T-cell (primary cell): Measurements from ENCODE around the gene CDHR1. TPM values are rescaled to one million over a fixed set of nuclear protein-coding genes. Genes with fewer than 3 reads are reported as not detected.

Source experiments
- ATAC-seq, 4 experiments: fragments of 200-7000 bp in 3 of 4; fragments of 150-1000 bp in 1 of 4; cut with Tn5 transposase; replicated peaks in 1 of 4; 1 replicate in 3 of 4; 2 replicates in 1 of 4; pipeline ENCODE4 v1.10.0; 2021; ENCODE audit warnings: moderate library complexity in 3 of 4, mild to moderate bottlenecking in 2 of 4, moderate number of reproducible peaks in 1 of 4
- CTCF ChIA-PET, 2 donors: fragments of 300-600 bp; sonication (Branson Sonifier 250); formaldehyde crosslinking; loops; one replicate each; lab custom pipeline; 2022; ENCODE audit warnings: antibody characterized with exemption in 2 of 2; lab: Charles Lee
- POLR2A ChIA-PET, 2 donors: fragments of 300-600 bp; sonication (Branson Sonifier 250); formaldehyde crosslinking; loops; one replicate each; lab custom pipeline; 2022; ENCODE audit warnings: antibody characterized with exemption in 2 of 2; lab: Charles Lee
- DNase-seq, 35 experiments: peaks; one replicate each; pipeline versions ENCODE4 v3.0.0 to v3.0.0-alpha.2; 2013 to 2023
- H3K27ac ChIP-seq: one replicate; pipeline ENCODE4 v1.5.1; 2013; ENCODE audit warnings: low read length
- H3K27me3 ChIP-seq, 2 experiments: replicated peaks in 1 of 2; 1 replicate in 1 of 2; 2 replicates in 1 of 2; pipeline versions ENCODE4 v1.6.1 to v1.7.0; 2013; ENCODE audit warnings: low read length in 1 of 2, mixed read lengths in 1 of 2; ENCODE audit not compliant: control insufficient read depth in 2 of 2, insufficient read depth in 2 of 2; ENCODE audit errors: extremely low read depth in 1 of 2
- H3K36me3 ChIP-seq, 2 donors: 1 replicate in 1 of 2; 2 replicates in 1 of 2; pipeline versions ENCODE4 v1.6.1 to v1.7.0; 2013; ENCODE audit warnings: low read length in 1 of 2; ENCODE audit not compliant: control insufficient read depth in 2 of 2, insufficient read depth in 1 of 2; ENCODE audit errors: extremely low read depth in 1 of 2
- H3K4me1 ChIP-seq, 2 experiments: 1 replicate in 1 of 2; 2 replicates in 1 of 2; pipeline versions ENCODE4 v1.6.1 to v1.7.0; 2013; ENCODE audit warnings: low read length in 2 of 2, mixed read lengths in 1 of 2; ENCODE audit not compliant: insufficient read depth in 2 of 2, control insufficient read depth in 1 of 2; ENCODE audit errors: extremely low read depth in 1 of 2
- H3K4me3 ChIP-seq, 2 donors: 1 replicate in 1 of 2; 2 replicates in 1 of 2; pipeline versions ENCODE4 v1.5.1 to v1.7.0; 2013; ENCODE audit warnings: mild to moderate bottlenecking in 2 of 2, low read length in 1 of 2, moderate library complexity in 1 of 2; ENCODE audit not compliant: control insufficient read depth in 1 of 2; ENCODE audit errors: extremely low read depth in 1 of 2
- H3K9me3 ChIP-seq: 2 replicates; pipeline ENCODE4 v1.7.0; 2013
- H3K27ac Mint-ChIP-seq, 2 donors: one replicate each; pipeline ENCODE4 v1.8.0; 2020 to 2021; ENCODE audit warnings: mild to moderate bottlenecking in 2 of 2, mixed read lengths in 2 of 2
- H3K27me3 Mint-ChIP-seq, 2 donors: one replicate each; pipeline ENCODE4 v1.8.0; 2021 to 2022; ENCODE audit warnings: mixed read lengths in 2 of 2
- H3K36me3 Mint-ChIP-seq: one replicate; pipeline ENCODE4 v1.8.0; 2021; ENCODE audit warnings: mixed read lengths
- H3K4me1 Mint-ChIP-seq, 3 donors: one replicate each; pipeline ENCODE4 v1.8.0; 2020 to 2022; ENCODE audit warnings: mixed read lengths in 3 of 3, mild to moderate bottlenecking in 1 of 3
- H3K4me3 Mint-ChIP-seq, 3 donors: one replicate each; pipeline ENCODE4 v1.8.0; 2020 to 2022; ENCODE audit warnings: mild to moderate bottlenecking in 3 of 3, mixed read lengths in 3 of 3, moderate library complexity in 3 of 3
- H3K9me3 Mint-ChIP-seq, 3 donors: one replicate each; pipeline ENCODE4 v1.8.0; 2020 to 2022; ENCODE audit warnings: mixed read lengths in 3 of 3
- WGBS: methylation state at CpG from one replicate; pipeline ENCODE4 v1.1.5; 2013; ENCODE audit warnings: missing lambda C conversion rate; ENCODE audit not compliant: insufficient coverage; 5-methylcytosine and 5-hydroxymethylcytosine counted together
- total RNA-seq, 35 experiments: library from RNA in 6 of 35; stranded (reverse) in 6 of 35; fragments of 120-200 nt in 1 of 35; gene quantifications; one replicate each; pipeline versions ENCODE4 v1.2.1 to v1.2.4 and lab custom pipeline; 2013 to 2026

The CDHR1 gene
- total RNA-seq, 5 donors from 2014 or later (not counting 1 experiment from before 2014, with no cell fraction given): 0.41 to 2.1 (median 1.1) TPM

DNA sequence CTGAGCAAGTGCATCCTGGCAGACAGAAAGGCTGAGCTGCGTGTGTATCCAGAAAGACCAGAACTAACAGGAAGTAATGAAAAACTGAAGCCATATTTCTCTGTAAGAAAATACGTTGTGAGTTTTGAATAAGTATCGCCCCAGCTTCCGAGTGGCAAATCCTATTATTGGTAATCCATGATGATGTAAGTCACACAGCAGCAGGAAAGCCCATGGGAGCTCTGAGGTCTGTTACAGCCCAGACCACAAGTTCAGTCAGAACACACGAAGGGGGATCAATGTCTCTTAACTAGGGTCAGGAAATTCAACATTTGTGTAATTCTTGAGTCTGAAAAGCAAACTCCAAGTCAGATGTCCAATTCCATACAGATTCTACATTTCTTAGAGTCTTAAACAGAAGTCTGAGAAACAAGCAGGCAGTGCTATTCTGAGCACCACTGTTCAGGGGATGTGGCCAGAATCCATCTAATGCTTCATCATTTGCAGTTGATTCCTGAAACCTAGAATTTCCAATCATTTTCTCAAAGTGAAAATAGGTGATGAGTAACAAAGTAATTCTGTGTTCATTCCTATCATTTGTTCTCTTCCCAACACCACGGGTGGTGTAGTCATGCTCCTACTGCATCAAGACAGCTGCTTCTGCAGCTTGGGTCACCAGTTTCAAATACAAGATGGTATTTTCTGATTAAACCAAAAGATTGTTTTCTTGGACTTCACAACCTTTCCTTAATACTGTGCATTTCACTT, 31.3 kb downstream of the CDHR1 start, which contains the start of gene LRIT2:
TSS of gene LRIT2 (minus strand) at position 118 of the 747 bp plus-strand sequence. CDS start at position 94, 24 bp downstream.
- H3K36me3 Mint-ChIP-seq: no peaks in the 10 kb centered on the region

DNA sequence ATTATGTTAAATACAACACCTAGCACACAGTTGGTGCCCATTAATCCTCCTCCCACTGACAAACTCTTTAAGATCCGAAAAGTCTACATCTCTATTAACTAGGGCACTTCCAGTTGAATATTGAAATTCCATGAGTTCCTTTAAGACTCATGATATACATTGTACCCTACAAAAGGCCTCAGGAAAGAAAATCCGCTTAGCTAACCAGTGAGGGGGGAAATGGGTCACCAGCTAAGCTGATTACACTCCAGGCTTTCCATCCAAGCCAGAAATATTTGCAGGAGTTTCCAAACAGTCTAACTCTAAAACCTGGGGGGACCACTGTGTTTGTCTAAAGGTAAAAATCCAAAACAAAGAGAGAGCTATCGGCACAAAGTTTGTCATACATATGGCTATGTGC, 32.3 kb downstream of the CDHR1 start:
- peaks cover 29 to 42% of the 10 kb centered on the region in 2 donors for H3K27me3 Mint-ChIP-seq
- no peaks in the 10 kb centered on the region for H3K36me3 ChIP-seq
- no peak overlapping the region for H3K4me3 ChIP-seq
- ChIA-PET POLR2A (no interaction called here), CTCF (interaction anchor here in 1 of 2 donors (0.7 kb wide), 1 partner anchor 277 kb away, joined by 3 read pairs; no protein-coding TSS in a partner anchor)
- no peaks in the 10 kb centered on the region for H3K4me1 Mint-ChIP-seq
- no peak for DNase-seq
- H3K4me3 Mint-ChIP-seq: no peak overlapping the region
- H3K27ac ChIP-seq: no peak overlapping the region
- H3K9me3 ChIP-seq: no peaks in the 10 kb centered on the region
- no peaks in the 10 kb centered on the region for H3K36me3 Mint-ChIP-seq
- H3K27me3 ChIP-seq: peaks cover 4 to 21% of the 10 kb centered on the region in 2 experiments
- 100% methylated on average over 1 of the region's 3 CpGs for WGBS
- no peaks in the 10 kb centered on the region for H3K9me3 Mint-ChIP-seq
- H3K4me1 ChIP-seq: no peaks in the 10 kb centered on the region
- ATAC-seq: no peak
- H3K27ac Mint-ChIP-seq: no peak overlapping the region

More for the DNA sequence above, 31.3 kb downstream of the CDHR1 start, which contains the start of gene LRIT2:
- Histone ChIP-seq H3K4me1 (no peaks in the 10 kb centered on the region), H3K27me3 (peaks cover 4 to 22% of the 10 kb centered on the region in 2 experiments), H3K4me3 (no peak within 1 kb of the TSS), H3K9me3 (no peaks in the 10 kb centered on the region), H3K36me3 (no peaks in the 10 kb centered on the region), H3K27ac (no peak within 1 kb of the TSS)
- Mint-ChIP-seq H3K27me3 (peaks cover 33 to 39% of the 10 kb centered on the region in 2 donors), H3K4me3 (no peak within 1 kb of the TSS), H3K9me3 (no peaks in the 10 kb centered on the region), H3K27ac (no peak within 1 kb of the TSS), H3K4me1 (no peaks in the 10 kb centered on the region)
- ATAC-seq (no peak), DNase-seq (no peak)
- ChIA-PET POLR2A (no interaction called here), CTCF (interaction anchor here in 1 of 2 donors (1.2 kb wide), 1 partner anchor 9 kb away, joined by 3 read pairs; no protein-coding TSS in a partner anchor)
- 61% methylated on average over 4 of the region's 6 CpGs for WGBS

DNA sequence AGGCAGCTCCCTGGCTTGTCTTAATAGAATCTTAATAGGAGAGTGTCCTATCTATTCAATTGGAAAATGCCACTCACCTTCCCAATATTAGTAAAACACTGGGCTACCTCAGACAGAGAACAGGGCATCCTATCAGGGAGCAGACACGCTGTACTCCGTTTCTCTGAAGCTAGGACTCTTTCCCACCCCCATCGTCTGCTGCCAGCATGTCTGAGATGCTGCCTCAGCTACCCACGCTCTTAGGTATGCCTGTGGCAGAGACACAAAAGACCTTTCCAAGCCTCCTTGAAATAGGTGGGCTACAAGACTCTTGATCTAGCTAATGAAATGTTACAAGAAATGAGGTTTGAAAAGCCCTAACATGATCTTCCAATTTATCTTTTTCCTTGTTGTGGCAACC, 33.5 kb downstream of the CDHR1 start:
- no peak for ATAC-seq
- Mint-ChIP-seq H3K4me1 (no peaks in the 10 kb centered on the region), H3K4me3 (no peak overlapping the region), H3K27me3 (peaks cover 18 to 45% of the 10 kb centered on the region in 2 donors), H3K36me3 (no peaks in the 10 kb centered on the region), H3K27ac (no peak overlapping the region), H3K9me3 (no peaks in the 10 kb centered on the region)
- peaks cover 4 to 22% of the 10 kb centered on the region in 2 experiments for H3K27me3 ChIP-seq
- no peak overlapping the region for H3K27ac ChIP-seq
- ChIA-PET POLR2A (no interaction called here), CTCF (no interaction called here)
- DNase-seq: no peak
- no peaks in the 10 kb centered on the region for H3K4me1 ChIP-seq
- no peak overlapping the region for H3K4me3 ChIP-seq
- H3K36me3 ChIP-seq: no peaks in the 10 kb centered on the region
- H3K9me3 ChIP-seq: no peaks in the 10 kb centered on the region
- 64% methylated on average over 2 of the region's 4 CpGs for WGBS

DNA sequence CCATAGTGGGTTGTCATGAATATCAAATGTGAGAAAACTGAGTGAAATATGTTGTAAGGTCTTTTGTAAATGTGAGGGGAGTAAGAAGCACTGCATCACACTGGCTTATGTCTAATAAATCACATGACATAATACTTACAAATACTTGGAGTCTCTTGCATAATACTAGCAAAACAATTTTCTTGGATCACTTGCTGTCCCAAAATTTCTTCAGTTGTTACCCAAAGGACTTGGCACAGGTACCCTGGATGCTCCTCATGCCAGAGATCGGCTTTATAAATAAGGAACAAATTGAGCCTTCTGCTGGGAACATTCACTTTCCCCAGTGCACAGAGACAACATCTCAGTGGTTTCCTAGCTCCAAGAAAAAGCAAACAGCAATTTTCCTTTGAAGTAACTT, 36.0 kb downstream of the CDHR1 start:
- Mint-ChIP-seq H3K27me3 (peaks cover 16 to 40% of the 10 kb centered on the region in 2 donors), H3K36me3 (no peaks in the 10 kb centered on the region), H3K9me3 (no peaks in the 10 kb centered on the region), H3K4me3 (no peak overlapping the region), H3K4me1 (no peaks in the 10 kb centered on the region), H3K27ac (no peak overlapping the region)
- Histone ChIP-seq H3K4me1 (no peaks in the 10 kb centered on the region), H3K4me3 (no peak overlapping the region), H3K9me3 (no peaks in the 10 kb centered on the region), H3K27me3 (peaks cover 4 to 17% of the 10 kb centered on the region in 2 experiments), H3K27ac (no peak overlapping the region), H3K36me3 (no peaks in the 10 kb centered on the region)
- POLR2A ChIA-PET: interaction anchor here in 1 of 2 donors (0.6 kb wide), 1 partner anchor 274 kb away, joined by 5 read pairs; no protein-coding TSS in a partner anchor
- CTCF ChIA-PET: no interaction called here
- WGBS: 100% methylated on average over 1 of the region's 1 CpG
- DNase-seq (no peak), ATAC-seq (no peak)

DNA sequence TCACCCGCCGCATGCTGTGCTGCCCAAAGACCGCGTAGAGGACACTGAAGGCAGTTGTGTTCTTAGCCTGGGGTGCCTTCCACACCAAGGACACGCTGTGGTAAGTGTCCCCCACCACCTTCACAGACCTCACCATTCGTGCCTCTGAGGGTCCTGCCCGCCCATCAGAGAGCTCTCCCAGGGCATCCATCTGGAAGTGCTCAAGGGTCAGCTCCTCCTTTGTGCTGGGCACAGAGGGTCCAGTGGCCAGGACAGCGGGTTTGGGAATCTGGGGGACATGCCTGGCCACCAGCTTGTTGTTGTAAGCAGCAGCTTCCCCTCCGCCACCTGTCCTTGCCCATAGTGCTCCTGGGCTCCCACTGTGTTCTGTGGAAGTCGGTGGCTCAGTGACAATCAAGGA, 38.0 kb downstream of the CDHR1 start:
- Mint-ChIP-seq H3K9me3 (no peaks in the 10 kb centered on the region), H3K4me1 (no peaks in the 10 kb centered on the region), H3K27ac (no peak overlapping the region), H3K27me3 (peaks cover 23 to 35% of the 10 kb centered on the region in 2 donors), H3K4me3 (no peak overlapping the region), H3K36me3 (no peaks in the 10 kb centered on the region)
- H3K36me3 ChIP-seq: no peaks in the 10 kb centered on the region
- no peak for DNase-seq
- peaks cover 4 to 23% of the 10 kb centered on the region in 2 experiments for H3K27me3 ChIP-seq
- no peak overlapping the region for H3K27ac ChIP-seq
- ChIA-PET POLR2A (no interaction called here), CTCF (no interaction called here)
- no peak for ATAC-seq
- no peaks in the 10 kb centered on the region for H3K9me3 ChIP-seq
- 65% methylated on average over 10 of the region's 10 CpGs for WGBS
- no peak overlapping the region for H3K4me3 ChIP-seq
- H3K4me1 ChIP-seq: no peaks in the 10 kb centered on the region

DNA sequence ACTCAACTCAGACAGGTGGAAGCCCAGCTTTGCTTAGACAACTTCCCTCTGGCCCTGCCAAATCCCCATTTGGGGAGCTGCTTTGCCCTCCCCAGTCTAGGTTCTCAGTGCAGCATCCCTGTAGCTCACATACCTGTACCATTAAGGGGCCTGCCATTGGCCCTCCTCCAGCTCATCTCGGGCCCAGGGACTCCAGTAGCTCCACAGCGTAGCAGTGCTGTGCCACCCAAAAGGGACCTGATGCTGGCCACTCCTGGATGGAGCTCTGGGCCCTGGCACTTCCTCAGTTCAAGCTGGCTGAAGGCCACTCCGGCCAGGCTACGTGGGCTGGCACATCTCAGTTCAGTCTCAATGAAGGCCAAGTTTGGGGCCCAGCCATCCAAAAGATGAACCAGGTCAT, 39.6 kb downstream of the CDHR1 start:
- ATAC-seq: no peak
- no peak overlapping the region for H3K4me3 Mint-ChIP-seq
- H3K9me3 ChIP-seq: no peaks in the 10 kb centered on the region
- no peaks in the 10 kb centered on the region for H3K36me3 Mint-ChIP-seq
- H3K27ac Mint-ChIP-seq: no peak overlapping the region
- H3K4me1 ChIP-seq: no peaks in the 10 kb centered on the region
- H3K27ac ChIP-seq: no peak overlapping the region
- no peaks in the 10 kb centered on the region for H3K9me3 Mint-ChIP-seq
- H3K4me1 Mint-ChIP-seq: no peaks in the 10 kb centered on the region
- no peak for DNase-seq
- CTCF ChIA-PET: no interaction called here
- 84% methylated on average over 4 of the region's 4 CpGs for WGBS
- H3K27me3 ChIP-seq: peaks cover 4 to 28% of the 10 kb centered on the region in 2 experiments
- POLR2A ChIA-PET: no interaction called here
- H3K4me3 ChIP-seq: no peak overlapping the region
- no peaks in the 10 kb centered on the region for H3K36me3 ChIP-seq
- H3K27me3 Mint-ChIP-seq: peaks cover 19 to 31% of the 10 kb centered on the region in 2 donors
